Spinal cord (tissue), 10 donors: Measurements from ENCODE around the gene FOXP1. TPM values are rescaled to one million over a fixed set of nuclear protein-coding genes. Genes with fewer than 3 reads are reported as not detected.
"Not testable (repeated sequence)": the region's sequence is repeated elsewhere in the genome, so short reads cannot be mapped to it uniquely, and the experiment has no call there.

Source experiments
- DNase-seq, 6 donors: peaks; one replicate each; pipeline versions ENCODE4 v3.0.0 to v3.0.0-alpha.2; 2013 to 2015; ENCODE audit warnings: low spot score in 6 of 6, low read depth in 4 of 6
- H3K27ac ChIP-seq: one replicate; pipeline ENCODE4 v1.5.1; 2013; ENCODE audit warnings: low read depth, low read length, control low read depth
- H3K27me3 ChIP-seq: one replicate; pipeline ENCODE4 v1.6.1; 2013; ENCODE audit warnings: low read length; ENCODE audit not compliant: control insufficient read depth, insufficient read depth
- H3K36me3 ChIP-seq: one replicate; pipeline ENCODE4 v1.6.1; 2013; ENCODE audit warnings: low read length; ENCODE audit not compliant: control insufficient read depth, insufficient read depth
- H3K4me1 ChIP-seq: one replicate; pipeline ENCODE4 v1.6.1; 2013; ENCODE audit warnings: low read length; ENCODE audit not compliant: control insufficient read depth, insufficient read depth
- H3K4me3 ChIP-seq: one replicate; pipeline ENCODE4 v1.5.1; 2013; ENCODE audit warnings: low read depth, low read length, control low read depth
- H3K9me3 ChIP-seq: one replicate; pipeline ENCODE4 v1.6.1; 2013; ENCODE audit warnings: low read length; ENCODE audit not compliant: control insufficient read depth, insufficient read depth
- WGBS: methylation state at CpG from one replicate; pipeline ENCODE4 v1.1.5; 2013; ENCODE audit warnings: missing lambda C conversion rate; ENCODE audit not compliant: insufficient coverage; 5-methylcytosine and 5-hydroxymethylcytosine counted together
- polyA plus RNA-seq, 2 donors: library from polyadenylated mRNA; unstranded; fragments of 120-200 nt; gene quantifications; one replicate each; pipeline ENCODE4 v1.2.1, GENCODE V29; 2013; ENCODE audit not compliant: insufficient read length in 2 of 2
- total RNA-seq, 2 donors: library from RNA; depleted of rRNA in 1 of 2; stranded (reverse); fragments of 120-200 nt in 1 of 2; fragments of >200 nt in 1 of 2; gene quantifications; one replicate each; pipeline versions ENCODE4 v1.2.3 to v1.2.4, GENCODE V29; 2013 to 2014
- donor health status: healthy.

Gene FOXP1
- total and polyA plus RNA-seq, 4 donors, result 27.4 to 118 (median 66.1) TPM

DNA sequence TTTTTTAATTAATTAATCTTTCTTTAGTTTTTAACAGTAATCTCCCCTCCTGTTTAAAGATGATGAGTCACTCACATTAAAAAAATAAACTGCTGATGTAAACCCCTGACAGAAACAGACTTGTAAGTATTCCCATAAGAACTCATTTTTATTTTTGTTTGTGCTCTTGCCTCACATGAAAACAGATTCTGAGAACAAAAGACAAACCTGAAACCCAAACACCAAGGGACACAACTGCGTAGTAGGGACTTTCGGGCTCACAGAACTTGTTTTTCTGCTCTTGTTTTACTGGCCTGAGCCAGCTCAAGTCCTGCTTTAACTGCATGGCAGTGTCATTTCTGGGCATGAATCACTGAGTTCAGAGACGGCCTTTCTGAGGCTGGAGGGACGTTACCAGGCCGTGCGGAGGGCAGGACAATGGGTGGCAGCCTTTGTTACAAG, 600.8 kb downstream of the FOXP1 start:
- Histone ChIP-seq H3K36me3 (peaks cover 2% of the 10 kb centered on the region), H3K4me1 (peaks cover 8% of the 10 kb centered on the region), H3K27ac (peak overlapping the region; percentile 80), H3K27me3 (no peaks in the 10 kb centered on the region), H3K9me3 (no peaks in the 10 kb centered on the region), H3K4me3 (no peak overlapping the region)
- DNase-seq, result peak in 1 of 6 donors; percentile 54
- WGBS, result 49% methylated on average over 4 of the region's 6 CpGs

DNA sequence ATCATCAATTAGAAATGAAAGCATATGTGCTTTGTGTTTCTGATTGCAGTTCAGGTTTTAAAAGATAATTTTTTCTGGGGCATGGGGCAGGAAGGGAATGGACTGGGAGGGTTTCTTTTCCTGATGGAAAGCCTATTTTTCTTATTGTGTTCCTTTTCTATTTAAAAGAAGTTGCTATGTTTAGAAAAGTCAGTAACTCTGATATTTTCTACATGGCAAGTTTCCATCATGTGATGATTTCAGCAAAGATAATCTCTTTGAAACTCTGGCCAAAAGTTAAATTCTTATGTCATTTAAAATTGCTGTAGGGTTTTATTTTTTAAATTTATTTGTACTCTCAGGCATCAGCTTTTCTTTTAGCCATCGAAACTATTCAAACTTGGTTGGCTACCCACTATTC, 601.2 kb downstream of the FOXP1 start:
- no peak for DNase-seq

DNA sequence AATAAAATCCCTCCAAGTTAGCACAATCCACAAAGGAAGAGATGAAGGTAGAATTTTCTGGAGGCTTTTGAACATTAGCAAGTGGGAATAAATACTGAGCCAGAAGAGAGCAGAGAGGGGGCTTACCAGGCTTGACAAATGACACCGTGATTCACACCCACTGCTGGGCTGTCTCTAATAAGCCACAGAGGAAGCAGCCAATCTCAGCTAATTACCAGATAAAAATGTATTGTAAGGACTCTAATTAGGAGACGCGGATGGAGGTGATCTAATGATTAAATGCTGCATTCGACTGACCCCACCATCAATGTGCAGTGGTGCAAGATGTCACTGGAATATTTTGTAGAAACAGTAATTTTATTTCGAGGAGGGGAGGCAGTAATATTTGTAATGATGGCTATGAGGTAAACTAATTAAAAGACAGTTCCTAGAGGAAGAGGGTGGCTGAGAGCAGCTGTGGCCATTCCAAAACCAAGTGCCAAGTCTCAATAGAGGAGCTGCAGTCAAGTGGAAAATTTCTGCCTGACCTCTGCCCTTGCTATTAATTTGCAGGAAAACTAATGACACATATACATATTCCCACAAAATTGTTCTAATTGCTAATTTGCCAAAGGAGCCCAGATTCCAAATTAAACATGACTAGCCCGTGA, 602.2 kb downstream of the FOXP1 start:
- peak in 2 of 6 donors; percentile 64 to 66 for DNase-seq
- 50% methylated on average over 1 of the region's 6 CpGs for WGBS
- no peaks in the 10 kb centered on the region for H3K9me3 ChIP-seq
- no peak overlapping the region for H3K4me3 ChIP-seq
- H3K27ac ChIP-seq, result peak overlapping the region; percentile 3
- peaks cover 8% of the 10 kb centered on the region for H3K4me1 ChIP-seq
- no peaks in the 10 kb centered on the region for H3K27me3 ChIP-seq
- H3K36me3 ChIP-seq, result peaks cover 3% of the 10 kb centered on the region

More for the DNA sequence above, 601.2 kb downstream of the FOXP1 start:
- no CpG with 5 or more reads among the region's 1 CpG for WGBS
- Histone ChIP-seq H3K4me3 (no peak overlapping the region), H3K9me3 (no peaks in the 10 kb centered on the region), H3K27me3 (no peaks in the 10 kb centered on the region), H3K27ac (peak overlapping the region; percentile 80), H3K4me1 (peaks cover 8% of the 10 kb centered on the region), H3K36me3 (peaks cover 3% of the 10 kb centered on the region)

DNA sequence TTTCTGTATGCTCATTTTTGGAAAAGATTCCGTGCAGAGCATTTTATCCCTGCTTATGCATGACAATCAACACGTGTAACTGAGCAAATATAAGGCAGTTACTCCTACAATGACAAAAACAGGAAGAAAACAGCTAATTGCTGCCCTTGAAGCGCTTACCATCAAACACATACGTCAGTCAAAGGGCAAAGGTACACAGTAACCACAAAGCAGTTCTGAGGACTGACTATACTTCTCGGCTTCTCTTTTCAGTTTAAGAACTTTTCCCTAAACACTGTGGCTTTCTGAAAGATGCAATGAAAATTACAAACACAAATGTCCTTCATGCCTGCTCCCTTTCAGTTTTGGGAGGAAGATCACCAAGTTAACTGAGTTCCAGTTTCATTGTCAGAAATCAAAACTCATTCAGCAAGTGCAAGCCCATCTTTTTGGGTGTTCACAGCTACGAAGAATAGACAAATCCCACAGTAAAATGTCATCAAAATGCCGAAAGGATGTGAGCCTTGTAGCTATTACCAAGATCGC, 602.8 kb downstream of the FOXP1 start:
- Histone ChIP-seq H3K27ac (no peak overlapping the region), H3K4me1 (peaks cover 6% of the 10 kb centered on the region), H3K9me3 (no peaks in the 10 kb centered on the region), H3K36me3 (peaks cover 3% of the 10 kb centered on the region), H3K4me3 (no peak overlapping the region), H3K27me3 (no peaks in the 10 kb centered on the region)
- DNase-seq, result no peak
- WGBS, result 80% methylated on average over 6 of the region's 8 CpGs

DNA sequence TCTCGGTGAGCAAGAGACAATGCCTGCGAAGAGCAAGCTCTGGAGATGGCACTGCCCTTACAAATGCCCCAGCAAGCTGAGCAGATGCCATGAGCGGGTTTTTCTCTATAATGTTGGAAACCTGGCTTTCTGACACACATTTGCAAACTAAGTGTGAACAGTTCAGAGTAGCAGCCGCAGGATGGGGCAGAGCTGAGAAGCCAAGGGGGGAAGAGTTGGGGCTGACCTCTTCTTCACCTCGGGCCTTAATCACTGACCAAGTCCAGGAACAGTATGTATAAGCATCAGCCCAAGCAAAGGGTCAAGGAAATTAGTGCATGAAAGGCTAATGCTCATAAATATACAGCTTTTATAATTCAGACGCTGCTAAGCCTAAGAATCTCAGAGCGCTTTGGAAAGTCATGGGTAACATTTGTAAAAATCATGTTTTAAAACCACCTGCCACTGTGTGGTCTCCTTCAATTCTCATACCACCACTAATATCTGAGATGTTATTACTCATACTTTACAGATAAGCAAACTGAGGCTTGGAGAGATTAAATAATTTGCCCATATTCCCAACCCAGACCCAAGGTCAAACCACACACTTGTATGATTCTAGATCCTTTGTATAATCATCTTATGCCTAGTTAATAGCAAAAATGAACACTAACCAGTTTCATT, 603.4 kb downstream of the FOXP1 start:
- H3K4me3 ChIP-seq, result no peak overlapping the region
- peaks cover 6% of the 10 kb centered on the region for H3K4me1 ChIP-seq
- H3K27ac ChIP-seq, result no peak overlapping the region
- no peaks in the 10 kb centered on the region for H3K27me3 ChIP-seq
- DNase-seq, result no peak
- 78% methylated on average over 5 of the region's 7 CpGs for WGBS
- peaks cover 3% of the 10 kb centered on the region for H3K36me3 ChIP-seq
- H3K9me3 ChIP-seq, result no peaks in the 10 kb centered on the region

DNA sequence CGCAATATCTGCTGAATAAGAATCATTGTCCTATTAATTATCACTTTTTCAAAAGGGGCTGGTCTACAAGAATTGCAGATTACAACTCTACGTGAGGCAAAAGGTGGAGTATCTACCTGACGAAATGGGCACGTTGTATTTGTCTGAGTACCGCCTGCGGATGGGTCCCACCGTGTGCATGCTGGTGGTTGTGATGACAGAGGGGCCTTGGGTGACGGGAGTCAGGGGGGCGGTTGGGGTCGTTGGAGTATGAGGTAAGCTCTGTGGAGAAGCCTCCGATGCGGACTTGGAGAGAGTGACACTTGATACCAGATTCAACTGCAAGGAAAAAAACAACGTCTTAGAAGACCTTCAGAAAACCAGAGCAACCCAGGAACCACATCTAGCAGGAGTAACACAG, 605.8 kb downstream of the FOXP1 start:
- whole genome bisulfite sequencing, result 100% methylated on average over 6 of the region's 13 CpGs
- Histone ChIP-seq H3K9me3 (no peaks in the 10 kb centered on the region), H3K4me1 (peaks cover 2% of the 10 kb centered on the region), H3K27ac (no peak overlapping the region), H3K27me3 (no peaks in the 10 kb centered on the region), H3K4me3 (no peak overlapping the region), H3K36me3 (peaks cover 3% of the 10 kb centered on the region)
- DNase-seq, result no peak

DNA sequence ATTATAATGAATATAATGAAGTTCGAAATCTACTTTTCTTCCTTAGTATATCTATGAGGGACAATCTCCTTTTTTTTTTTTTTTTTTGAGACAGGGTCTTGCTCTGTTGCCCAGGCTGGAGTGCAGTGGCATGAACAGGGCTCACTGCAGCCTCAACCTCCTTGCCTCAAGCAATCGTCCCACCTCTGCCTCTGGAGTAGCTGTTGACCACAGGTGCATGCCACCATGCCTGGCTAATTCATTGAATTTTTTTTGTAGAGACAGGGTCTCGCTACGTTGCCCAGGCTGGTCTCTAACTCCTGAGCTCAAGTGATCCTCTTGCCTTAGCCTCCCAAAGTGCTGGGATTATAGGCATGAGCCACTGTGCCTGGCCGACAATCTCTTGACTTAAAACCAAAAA, 607.5 kb downstream of the FOXP1 start:
- H3K27me3 ChIP-seq, H3K9me3 ChIP-seq, H3K4me3 ChIP-seq, H3K4me1 ChIP-seq, DNase-seq, H3K27ac ChIP-seq, H3K36me3 ChIP-seq: not testable (repeated sequence)
- 98% methylated on average over 4 of the region's 5 CpGs for WGBS

DNA sequence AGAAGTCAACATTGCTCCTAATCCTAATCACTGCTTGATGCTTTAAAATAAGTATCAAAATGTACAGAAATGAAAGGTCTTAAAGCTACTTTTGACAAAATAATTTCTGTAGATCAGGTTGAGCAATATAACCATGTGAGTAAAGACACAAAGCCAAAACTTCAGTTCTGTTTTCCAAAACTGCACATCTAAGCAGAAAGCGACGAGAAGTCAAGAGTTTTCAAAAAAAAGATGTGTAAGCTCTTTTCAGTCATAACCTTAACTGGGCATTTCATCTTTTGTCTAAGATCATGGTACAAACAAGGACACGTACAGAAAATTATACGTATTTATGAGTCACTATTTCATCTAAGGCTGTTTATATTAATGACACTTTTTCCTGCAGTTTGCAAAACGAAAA, 608.8 kb downstream of the FOXP1 start:
- WGBS, result no CpG with 5 or more reads among the region's 5 CpGs
- DNase-seq, result no peak
- Histone ChIP-seq H3K9me3 (no peaks in the 10 kb centered on the region), H3K27ac (no peak overlapping the region), H3K36me3 (peaks cover 3% of the 10 kb centered on the region), H3K4me3 (no peak overlapping the region), H3K27me3 (no peaks in the 10 kb centered on the region), H3K4me1 (peaks cover 7% of the 10 kb centered on the region)

DNA sequence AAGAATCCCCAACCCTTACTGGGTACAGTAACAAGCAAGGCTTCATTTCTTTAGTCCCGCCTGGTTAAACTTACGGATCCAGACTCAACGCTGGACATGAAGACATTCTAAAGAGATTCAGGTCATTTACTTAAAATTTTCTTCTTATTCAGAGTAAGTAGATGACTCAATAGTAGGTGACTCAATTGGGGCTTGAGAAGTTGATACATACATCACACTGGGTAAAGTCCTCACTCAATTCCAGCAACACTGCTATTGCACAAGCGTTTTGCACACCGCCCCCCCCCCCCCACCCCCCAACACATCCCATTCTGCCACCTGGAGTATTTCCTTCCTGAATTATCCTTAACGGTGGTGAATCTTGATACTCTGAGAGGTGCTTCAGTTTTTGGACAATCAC, 610.0 kb downstream of the FOXP1 start:
- peaks cover 6% of the 10 kb centered on the region for H3K4me1 ChIP-seq
- H3K36me3 ChIP-seq, result peaks cover 3% of the 10 kb centered on the region
- no peak overlapping the region for H3K27ac ChIP-seq

DNA sequence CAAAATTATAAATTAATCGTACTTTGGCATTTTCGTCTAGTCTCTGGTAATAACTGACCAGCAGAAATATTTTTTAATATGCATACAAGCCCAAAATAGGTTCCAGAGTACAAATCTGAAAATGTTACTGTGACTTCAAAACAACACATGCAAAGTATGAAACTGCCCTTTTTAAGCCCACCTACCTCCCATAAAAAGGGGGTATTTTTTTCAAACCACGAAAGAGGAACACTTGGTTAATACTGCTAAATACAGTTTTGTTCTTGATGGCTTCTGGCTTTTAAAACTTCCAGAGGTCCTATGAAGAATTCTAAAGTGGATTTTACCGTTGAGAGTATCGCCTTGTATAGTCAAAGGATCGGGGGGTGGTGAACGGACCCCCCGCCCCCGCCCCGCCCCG, 610.7 kb downstream of the FOXP1 start:
- peaks cover 6% of the 10 kb centered on the region for H3K4me1 ChIP-seq
- WGBS, result 100% methylated on average over 2 of the region's 11 CpGs
- H3K36me3 ChIP-seq, result peaks cover 3% of the 10 kb centered on the region
- DNase-seq, result no peak
- no peaks in the 10 kb centered on the region for H3K27me3 ChIP-seq
- no peak overlapping the region for H3K4me3 ChIP-seq
- H3K27ac ChIP-seq, result no peak overlapping the region
- no peaks in the 10 kb centered on the region for H3K9me3 ChIP-seq

More for the DNA sequence above, 610.0 kb downstream of the FOXP1 start:
- Histone ChIP-seq H3K27me3 (no peaks in the 10 kb centered on the region), H3K9me3 (no peaks in the 10 kb centered on the region), H3K4me3 (no peak overlapping the region)
- no CpG with 5 or more reads among the region's 6 CpGs for WGBS
- no peak for DNase-seq
